Stomach (tissue), 4 donors: ENCODE data around the gene SHISA3.

Experiments used
- CTCF ChIP-seq, 7 experiments: fragments of 450-650 bp in 4 of 7; fragments of 200-600 bp in 3 of 7; sonication (generic) in 3 of 7; IDR thresholded peaks; one replicate each; pipeline ENCODE4 v1.5.1; 2016 to 2019; ENCODE audit warnings: antibody characterized with exemption in 7 of 7, control low read depth in 2 of 7, mild to moderate bottlenecking in 1 of 7
- EP300 ChIP-seq: sonication (generic); formaldehyde crosslinking; IDR thresholded peaks from one replicate; pipeline ENCODE4 v1.6.1; 2017; ENCODE audit warnings: antibody characterized with exemption
- POLR2A ChIP-seq, 4 donors: fragments of 450-650 bp; IDR thresholded peaks; one replicate each; pipeline ENCODE4 v1.6.1; 2016; ENCODE audit warnings: antibody characterized with exemption in 4 of 4, control low read depth in 2 of 4, mild to moderate bottlenecking in 1 of 4, moderate library complexity in 1 of 4

GRCh38 chr4:42440083-42440482, 42.8 kb downstream of the SHISA3 start:
- no peak for TF ChIP-seq CTCF (IDR thresholded peaks at IDR 0.05)
- TF ChIP-seq POLR2A (IDR thresholded peaks at IDR 0.05) = no peak
- TF ChIP-seq EP300 = no peak
